ENCODE data around the gene CHRNA7.

GRCh38 chr15:32091505-32092380, 61.4 kb downstream of the CHRNA7 start:
- TF ChIP-seq STAT6 (CRISPR knock-in tag; IDR thresholded peaks at IDR 0.05) (no peak), FOXA1 (IDR thresholded peaks at IDR 0.05; ENCODE audit: borderline replicate concordance) (no peak), ZNF830 (CRISPR knock-in tag; IDR thresholded peaks at IDR 0.05) (no peak), POU5F1 (IDR thresholded peaks at IDR 0.05; ENCODE audit: borderline replicate concordance, low read depth, low read length, partially characterized antibody) (no peak), ZC3H11A (IDR thresholded peaks at IDR 0.05; ENCODE audit: low read depth, low read length) (no peak), NR1H2 (CRISPR knock-in tag; IDR thresholded peaks at IDR 0.05) (no peak), TSHZ1 (CRISPR knock-in tag; IDR thresholded peaks at IDR 0.05) (no peak), MAFF (IDR thresholded peaks at IDR 0.05; ENCODE audit: low read length) (no peak)

All from K562 (cell line).